Omental fat pad (tissue), 4 donors: ENCODE results near the gene LGALS8. TPM values are rescaled to one million over a fixed set of nuclear protein-coding genes. Genes with fewer than 3 reads are reported as not detected.

Experiments
- ATAC-seq: fragments of 150-250 bp; one replicate; pipeline ENCODE4 v1.9.1; 2016; ENCODE audit warnings: mild to moderate bottlenecking, moderate library complexity; ENCODE audit not compliant: low FRiP score
- DNase-seq: peaks from one replicate; pipeline ENCODE4 v3.0.0-alpha.2; 2019; ENCODE audit warnings: low spot score
- total RNA-seq, 4 donors: library from RNA; depleted of rRNA; stranded (reverse); fragments of >200 nt; gene quantifications; one replicate each; pipeline ENCODE4 v1.1.0, GENCODE V29; 2016
- TF ChIP-seq, protein P1 (sequence below), 3 donors: fragments of 450-650 bp; IDR thresholded peaks; one replicate each; pipeline ENCODE4 v1.5.1; 2016 to 2017; ENCODE audit warnings: antibody characterized with exemption in 3 of 3, mild to moderate bottlenecking in 3 of 3, moderate library complexity in 2 of 3

Gene LGALS8
- total RNA-seq, 4 donors from 2014 or later: 73.8 to 129 (median 110) TPM

GRCh38 chr1:236530959-236531358, 7.2 kb downstream of the LGALS8 start:
- TF ChIP-seq, protein P1, sequence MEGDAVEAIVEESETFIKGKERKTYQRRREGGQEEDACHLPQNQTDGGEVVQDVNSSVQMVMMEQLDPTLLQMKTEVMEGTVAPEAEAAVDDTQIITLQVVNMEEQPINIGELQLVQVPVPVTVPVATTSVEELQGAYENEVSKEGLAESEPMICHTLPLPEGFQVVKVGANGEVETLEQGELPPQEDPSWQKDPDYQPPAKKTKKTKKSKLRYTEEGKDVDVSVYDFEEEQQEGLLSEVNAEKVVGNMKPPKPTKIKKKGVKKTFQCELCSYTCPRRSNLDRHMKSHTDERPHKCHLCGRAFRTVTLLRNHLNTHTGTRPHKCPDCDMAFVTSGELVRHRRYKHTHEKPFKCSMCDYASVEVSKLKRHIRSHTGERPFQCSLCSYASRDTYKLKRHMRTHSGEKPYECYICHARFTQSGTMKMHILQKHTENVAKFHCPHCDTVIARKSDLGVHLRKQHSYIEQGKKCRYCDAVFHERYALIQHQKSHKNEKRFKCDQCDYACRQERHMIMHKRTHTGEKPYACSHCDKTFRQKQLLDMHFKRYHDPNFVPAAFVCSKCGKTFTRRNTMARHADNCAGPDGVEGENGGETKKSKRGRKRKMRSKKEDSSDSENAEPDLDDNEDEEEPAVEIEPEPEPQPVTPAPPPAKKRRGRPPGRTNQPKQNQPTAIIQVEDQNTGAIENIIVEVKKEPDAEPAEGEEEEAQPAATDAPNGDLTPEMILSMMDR (IDR thresholded peaks at IDR 0.05): no peak
- no peak for ATAC-seq
- DNase-seq: no peak

GRCh38 chr1:236532850-236533249, 9.1 kb downstream of the LGALS8 start:
- DNase-seq (no peak), ATAC-seq (no peak)

DNA sequence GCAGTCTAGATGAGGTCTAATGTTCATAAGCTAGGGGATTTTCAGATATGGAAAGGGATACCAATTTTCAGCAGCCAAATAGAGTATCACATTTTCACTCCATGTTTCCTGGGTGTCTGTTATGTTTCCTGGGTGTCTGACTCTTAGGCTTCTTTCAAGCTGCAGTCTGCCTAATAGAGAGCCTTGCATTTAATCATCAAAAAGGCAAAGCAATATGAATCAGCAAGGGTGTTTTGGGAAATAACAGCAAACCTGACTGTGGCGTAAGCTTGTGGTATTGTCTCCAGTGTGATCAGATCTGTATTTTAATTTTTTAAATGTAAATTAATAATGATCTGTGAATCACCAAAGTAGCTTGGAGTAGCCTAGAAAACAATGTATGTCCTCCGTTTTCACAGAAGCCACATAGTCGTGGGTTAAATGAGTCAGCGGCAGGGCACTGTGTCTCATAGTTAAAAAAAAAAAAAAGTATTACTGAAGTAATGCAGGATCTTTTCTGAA, 10.4 kb downstream of the LGALS8 start:
- TF ChIP-seq, protein P1 (IDR thresholded peaks at IDR 0.05): no peak
- ATAC-seq (no peak), DNase-seq (no peak)

More at GRCh38 chr1:236532850-236533249, 9.1 kb downstream of the LGALS8 start:
- TF ChIP-seq, protein P1 (IDR thresholded peaks at IDR 0.05): no peak

DNA sequence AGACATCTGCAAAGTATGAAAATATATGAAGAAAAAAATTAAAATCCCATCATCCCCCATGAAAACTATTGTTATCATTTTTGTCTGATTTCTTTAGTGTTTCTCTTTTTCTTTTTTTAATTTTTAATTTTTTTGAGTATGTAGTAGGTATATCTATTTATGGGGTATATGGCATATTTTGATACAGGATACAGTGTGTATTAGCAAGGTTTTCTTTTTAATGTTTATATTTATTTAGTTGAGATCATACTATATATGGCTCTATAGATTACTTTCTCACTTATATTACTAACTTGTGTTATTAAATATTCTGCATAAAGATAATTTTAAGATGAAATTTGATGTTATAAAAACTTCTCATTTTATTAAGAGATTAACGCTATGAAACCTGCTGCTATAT, 11.4 kb downstream of the LGALS8 start:
- no peak for DNase-seq
- no peak for ATAC-seq
- TF ChIP-seq, protein P1 (IDR thresholded peaks at IDR 0.05): no peak

- ATAC-seq (no peak), DNase-seq (no peak)
- TF ChIP-seq, protein P1 (IDR thresholded peaks at IDR 0.05): no peak
Measured at GRCh38 chr1:236535662-236536161, 11.9 kb downstream of the LGALS8 start.

GRCh38 chr1:236536540-236536939, 12.8 kb downstream of the LGALS8 start:
- DNase-seq (no peak), ATAC-seq (no peak)
- TF ChIP-seq, protein P1 (IDR thresholded peaks at IDR 0.05): no peak

DNA sequence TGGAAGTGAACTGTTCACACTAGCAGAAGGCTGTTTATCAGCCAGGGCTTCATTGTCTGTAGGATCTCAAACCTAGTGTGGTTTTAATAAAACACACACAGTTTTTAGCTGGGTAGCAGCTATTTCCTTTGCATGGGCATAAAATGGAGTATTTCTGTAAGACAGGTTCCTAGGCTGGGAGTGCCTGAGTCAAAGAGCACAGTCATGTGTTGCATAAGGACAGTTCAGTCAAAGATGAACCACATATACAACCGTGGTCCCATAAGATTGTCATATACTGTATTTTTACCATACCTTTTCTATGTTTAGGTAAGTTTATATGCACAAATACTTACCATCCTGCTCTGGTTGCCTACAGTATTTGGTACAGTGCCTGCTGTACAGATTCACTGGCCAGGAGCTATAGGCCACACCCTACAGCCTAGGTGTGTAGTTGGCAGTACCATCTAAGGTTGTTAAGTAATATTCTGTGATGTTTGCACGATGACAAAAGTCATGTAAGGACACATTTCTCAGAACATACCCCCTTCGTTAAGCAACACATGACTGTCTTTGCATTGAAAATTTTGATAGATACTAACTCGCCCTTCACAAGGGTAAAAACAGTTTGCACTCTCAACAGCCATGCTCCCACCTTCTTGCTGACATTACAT, 17.2 kb downstream of the LGALS8 start:
- TF ChIP-seq, protein P1 (IDR thresholded peaks at IDR 0.05): no peak
- ATAC-seq (no peak), DNase-seq (no peak)
